Activated naive CD8-positive, alpha-beta T cell treated with anti-CD3 and anti-CD28 coated beads, Interleukin-2, amount 50 U/mL, for 16 hours (primary cell): ENCODE results near the gene RIPOR1.

Experiments used
- DNase-seq: peaks from one replicate; pipeline ENCODE4 v3.0.0-alpha.2; 2020; ENCODE audit warnings: low read depth, low spot score

RIPOR1 gene

DNA sequence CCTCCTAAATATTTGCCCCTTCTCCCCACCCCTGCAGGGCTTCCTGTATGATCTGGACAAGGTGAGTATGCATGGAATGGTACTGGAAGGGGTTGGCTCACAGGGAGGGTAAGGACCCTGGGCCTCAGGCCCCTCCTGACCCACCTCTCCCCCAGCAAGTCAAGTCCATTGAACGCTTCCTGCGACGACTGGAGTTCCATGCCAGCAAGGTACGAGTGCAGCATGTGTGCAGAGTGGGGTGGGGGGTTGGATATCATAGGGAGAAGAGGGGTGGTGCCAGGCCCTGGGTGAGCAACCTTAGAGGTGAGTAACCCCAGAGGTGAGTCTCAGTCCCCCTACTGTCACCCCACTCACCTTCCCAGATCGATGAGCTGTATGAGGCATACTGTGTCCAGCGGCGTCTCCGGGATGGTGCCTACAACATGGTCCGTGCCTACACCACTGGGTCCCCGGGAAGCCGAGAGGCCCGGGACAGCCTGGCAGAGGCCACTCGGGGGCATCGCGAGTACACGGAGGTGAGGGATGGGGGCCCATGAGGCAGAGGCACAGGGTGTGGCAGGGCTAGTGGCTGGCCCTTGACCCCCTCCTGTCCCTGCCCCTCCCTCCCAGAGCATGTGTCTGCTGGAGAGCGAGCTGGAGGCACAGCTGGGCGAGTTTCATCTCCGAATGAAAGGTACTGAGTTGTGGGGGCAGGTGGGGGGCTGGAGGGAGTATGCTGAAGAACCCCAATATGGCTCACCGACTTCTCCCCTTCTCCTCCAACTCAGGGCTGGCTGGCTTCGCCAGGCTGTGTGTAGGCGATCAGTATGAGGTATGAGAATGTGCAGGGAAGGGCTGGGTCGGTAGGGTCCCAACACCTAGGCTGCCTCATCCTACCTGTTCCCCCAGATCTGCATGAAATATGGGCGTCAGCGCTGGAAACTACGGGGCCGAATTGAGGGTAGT, 11.3 kb downstream of the RIPOR1 start:
- DNase-seq: no peak

DNA sequence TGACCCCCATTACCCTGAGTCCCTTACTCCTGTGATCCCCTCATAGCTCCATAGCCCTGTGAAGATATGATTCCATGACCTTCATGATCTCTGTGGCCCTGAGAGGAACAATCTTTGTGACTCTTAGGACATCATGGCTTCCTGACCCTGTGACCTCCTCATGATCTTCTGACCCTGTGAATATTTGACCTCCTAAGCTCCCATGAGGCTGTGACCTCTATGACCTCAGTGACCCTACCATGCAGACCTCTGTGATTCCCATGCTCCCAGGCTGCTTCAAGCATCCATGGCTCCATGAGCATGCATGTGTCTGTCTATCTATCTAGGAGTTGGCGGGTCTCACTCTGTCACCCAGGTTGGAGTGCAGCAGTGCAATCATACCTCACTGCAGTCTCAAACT, 12.1 kb downstream of the RIPOR1 start:
- no peak for DNase-seq

DNA sequence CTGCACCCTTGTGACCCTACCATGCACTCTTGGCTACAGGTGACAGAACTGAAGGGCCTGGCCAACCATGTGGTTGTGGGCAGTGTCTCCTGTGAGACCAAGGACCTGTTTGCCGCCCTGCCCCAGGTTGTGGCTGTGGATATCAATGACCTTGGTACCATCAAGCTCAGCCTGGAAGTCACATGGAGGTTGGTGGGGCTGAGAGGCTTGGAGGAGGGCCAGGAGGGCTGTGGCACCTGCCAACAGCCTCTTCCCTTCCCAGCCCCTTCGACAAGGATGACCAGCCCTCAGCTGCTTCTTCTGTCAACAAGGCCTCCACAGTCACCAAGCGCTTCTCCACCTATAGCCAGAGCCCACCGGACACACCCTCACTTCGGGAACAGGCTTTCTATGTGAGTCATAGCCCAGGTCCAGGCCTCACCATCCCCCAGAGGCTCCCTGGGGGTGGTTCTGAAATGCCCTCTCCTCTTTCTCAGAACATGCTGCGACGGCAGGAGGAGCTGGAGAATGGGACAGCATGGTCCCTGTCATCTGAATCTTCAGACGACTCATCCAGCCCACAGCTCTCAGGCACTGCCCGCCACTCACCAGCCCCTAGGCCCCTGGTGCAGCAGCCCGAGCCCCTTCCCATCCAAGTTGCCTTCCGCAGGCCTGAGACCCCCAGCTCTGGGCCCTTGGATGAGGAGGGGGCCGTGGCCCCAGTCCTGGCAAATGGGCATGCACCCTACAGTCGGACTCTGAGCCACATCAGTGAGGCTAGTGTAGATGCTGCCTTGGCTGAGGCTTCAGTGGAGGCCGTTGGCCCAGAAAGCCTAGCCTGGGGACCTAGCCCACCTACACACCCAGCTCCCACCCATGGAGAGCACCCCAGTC, 13.0 kb downstream of the RIPOR1 start:
- no peak for DNase-seq

DNA sequence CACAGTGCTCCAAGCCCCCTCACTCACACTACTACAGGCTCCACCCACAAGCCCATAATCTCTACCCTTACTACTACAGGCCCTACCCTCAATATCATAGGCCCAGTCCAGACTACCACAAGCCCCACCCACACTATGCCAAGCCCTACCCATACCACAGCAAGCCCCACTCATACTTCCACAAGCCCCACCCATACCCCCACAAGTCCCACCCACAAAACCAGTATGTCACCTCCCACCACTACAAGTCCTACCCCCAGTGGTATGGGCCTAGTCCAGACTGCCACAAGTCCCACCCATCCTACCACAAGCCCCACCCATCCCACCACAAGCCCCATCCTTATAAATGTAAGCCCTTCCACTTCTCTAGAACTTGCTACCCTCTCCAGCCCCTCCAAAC, 13.8 kb downstream of the RIPOR1 start:
- no peak for DNase-seq

DNA sequence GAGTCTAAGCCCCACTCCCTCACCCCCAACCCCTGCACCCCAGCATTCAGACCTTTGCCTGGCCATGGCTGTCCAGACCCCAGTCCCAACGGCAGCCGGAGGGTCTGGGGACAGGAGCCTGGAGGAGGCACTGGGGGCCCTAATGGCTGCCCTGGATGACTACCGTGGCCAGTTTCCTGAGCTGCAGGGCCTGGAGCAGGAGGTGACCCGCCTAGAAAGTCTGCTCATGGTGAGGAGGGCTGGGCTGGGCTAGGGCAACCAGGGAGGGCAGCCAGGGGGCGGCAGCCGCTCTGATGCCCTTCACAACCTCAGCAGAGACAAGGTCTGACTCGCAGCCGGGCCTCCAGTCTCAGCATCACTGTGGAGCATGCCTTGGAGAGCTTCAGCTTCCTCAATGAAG, 14.4 kb downstream of the RIPOR1 start:
- DNase-seq: no peak

DNA sequence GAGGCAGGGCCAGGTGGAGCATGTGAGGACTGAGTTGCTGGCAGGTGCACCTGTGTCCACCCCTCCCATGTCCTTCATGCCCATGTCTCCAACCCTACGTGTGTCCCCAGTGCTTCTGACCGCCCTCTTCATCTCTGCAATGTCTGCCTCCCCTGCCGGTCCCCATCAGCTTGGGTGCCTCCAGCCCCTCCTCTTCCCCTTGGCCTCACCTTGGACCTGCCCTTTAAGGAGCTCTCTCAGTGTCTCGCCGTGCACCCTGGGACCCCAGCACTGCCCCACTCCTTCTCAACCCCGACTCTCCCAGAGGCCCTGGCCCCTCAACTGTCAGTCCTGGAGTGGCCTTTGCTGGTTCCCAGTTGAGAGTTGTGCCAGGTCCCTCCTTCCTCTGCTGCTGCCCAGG, 15.0 kb downstream of the RIPOR1 start:
- no peak for DNase-seq

DNA sequence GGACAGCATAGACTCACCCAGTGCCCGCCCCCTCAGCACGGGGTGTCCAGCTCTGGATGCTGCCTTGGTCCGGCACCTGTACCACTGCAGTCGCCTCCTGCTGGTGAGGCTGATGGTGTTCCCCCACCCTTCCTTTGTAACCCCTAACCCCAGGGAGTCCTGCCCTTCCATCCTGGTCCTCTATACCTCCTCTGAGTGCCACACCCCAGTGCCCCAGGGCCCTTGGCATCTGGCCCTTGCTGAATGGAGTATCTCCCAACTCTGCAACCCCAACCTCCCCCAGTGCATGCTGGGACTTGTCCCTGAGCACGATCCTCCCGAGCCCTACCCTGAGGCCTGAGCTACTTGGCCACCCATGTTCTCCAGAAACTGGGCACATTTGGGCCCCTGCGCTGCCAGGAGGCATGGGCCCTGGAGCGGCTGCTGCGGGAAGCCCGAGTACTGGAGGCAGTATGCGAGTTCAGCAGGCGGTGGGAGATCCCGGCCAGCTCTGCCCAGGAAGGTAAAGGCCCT, 15.8 kb downstream of the RIPOR1 start:
- no peak for DNase-seq

DNA sequence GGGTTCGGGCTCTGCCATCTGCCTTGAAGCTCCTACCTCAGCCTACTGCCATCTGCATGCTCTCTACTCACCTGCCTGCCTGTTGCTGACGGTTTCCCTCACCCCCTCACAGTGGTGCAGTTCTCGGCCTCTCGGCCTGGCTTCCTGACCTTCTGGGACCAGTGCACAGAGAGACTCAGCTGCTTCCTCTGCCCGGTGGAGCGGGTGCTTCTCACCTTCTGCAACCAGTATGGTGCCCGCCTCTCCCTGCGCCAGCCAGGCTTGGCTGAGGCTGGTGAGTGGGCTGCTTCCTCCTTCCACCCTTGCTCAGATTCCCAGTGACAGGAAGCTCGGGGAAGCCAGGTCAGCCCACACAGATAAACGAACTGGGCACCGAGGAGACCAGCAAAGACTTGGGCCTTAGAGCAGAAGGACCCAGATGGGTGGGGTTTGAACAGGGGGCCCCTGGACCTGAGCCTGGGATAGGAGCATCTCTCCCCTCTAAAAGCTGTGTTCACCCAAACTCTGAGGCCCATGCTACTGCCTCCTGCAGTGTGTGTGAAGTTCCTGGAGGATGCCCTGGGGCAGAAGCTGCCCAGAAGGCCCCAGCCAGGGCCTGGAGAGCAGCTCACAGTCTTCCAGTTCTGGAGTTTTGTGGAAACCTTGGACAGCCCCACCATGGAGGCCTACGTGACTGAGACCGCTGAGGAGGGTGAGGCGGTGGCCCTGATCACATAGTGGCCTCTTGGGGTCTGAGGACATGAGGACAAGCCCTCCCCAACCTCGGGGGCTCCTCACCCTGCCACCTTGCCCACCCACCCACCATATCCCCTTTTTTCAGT, 16.4 kb downstream of the RIPOR1 start:
- no peak for DNase-seq

DNA sequence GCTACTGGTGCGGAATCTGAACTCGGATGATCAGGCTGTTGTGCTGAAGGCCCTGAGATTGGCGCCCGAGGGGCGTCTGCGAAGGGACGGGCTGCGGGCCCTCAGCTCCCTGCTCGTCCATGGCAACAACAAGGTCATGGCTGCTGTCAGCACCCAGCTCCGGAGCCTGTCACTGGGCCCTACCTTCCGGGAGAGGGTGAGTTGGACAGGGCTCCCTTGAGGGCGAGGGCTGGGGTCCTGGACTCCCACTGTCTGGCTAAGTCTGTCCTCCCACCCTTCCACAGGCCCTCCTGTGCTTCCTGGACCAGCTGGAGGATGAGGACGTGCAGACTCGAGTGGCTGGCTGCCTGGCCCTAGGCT, 17.0 kb downstream of the RIPOR1 start:
- DNase-seq: no peak

DNA sequence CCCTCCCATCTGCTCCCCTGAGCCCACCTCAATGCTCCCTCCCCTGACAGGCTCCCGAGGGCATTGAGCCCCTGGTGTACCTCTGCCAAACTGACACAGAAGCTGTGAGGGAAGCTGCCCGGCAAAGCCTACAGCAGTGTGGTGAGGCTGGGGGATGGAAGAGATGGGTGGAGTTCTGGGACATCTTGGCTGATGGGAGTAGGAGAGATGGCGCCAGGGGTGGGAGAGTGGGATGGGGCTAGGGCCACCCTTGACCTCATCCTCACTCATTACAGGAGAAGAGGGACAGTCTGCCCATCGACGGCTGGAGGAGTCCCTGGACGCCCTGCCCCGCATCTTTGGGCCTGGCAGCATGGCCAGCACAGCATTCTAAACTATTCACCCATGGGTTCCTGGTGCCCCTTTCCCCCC, 17.5 kb downstream of the RIPOR1 start:
- no peak for DNase-seq

DNA sequence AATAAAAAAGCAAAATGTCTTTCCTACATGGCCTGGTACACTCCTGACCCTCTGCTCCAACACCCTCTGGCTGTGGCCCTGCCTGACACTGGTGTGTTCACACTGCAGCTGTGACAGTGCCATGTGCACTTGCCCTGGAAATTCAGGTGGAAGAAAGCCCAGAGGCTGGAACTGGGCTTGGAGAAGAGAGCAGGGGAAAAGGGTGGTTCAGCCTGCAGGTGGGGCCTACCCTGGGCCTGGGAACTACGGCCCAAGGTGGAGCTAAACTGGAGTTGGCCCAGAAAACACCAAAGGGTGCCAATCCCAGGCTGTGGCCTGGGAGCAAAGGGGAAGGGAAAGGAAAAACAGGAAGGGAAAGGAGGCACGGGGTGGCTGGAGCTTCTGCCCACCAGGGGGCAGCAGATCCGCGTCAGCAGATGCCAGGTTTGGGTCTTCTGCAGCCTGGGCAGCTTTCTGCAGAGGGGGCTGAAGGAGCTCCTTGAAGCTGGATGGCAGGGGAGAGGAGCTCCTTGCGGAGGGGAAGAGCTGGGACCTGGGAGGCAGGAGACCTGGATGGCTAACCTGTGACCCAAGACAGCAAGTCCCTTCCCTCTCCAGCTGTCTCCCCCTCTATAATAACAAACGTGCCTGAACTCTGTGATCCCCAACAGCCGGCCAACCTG, 18.3 kb downstream of the RIPOR1 start:
- DNase-seq: peak; percentile 27

DNA sequence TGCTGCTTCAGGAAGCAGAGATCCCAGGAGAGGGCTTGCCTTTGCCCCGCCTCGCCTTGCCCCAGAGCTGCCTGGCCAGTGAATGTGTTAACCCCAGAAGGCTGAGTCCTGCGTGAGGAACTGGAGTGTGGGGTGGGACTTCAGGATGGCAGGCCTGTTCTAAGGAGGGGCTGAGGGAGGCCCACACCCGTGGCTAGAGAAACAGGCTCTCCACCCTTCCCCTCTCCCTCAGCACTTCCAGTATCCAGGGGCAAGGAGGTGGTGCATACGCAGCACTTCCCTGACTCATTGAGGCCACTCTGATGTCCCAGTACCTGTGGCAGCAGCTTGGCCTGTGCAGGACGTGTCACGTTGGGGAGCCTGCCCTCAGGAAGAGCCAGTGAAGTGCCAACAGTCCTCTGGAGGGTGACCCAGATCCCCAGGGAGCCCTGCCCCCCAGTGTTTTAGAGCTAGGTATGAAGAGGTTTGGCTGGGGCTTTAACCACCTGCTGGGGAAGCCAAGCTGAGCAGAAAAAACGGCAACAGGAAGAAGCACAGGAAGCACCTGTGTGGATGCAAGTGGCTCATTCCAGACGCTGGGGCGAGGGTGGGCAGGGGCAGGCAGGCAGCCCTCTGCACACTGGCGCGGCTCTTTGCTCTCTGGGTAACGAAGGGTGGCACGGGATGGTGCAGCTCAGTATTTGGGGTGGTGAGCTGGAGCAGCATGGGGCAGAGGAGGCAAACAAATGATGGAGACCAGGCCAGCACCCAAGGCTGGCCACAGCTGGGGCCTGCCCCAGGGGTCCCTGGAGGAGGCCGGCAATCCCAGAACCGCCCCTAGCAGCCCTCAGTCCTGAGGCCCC, 19.0 kb downstream of the RIPOR1 start:
- DNase-seq: no peak

DNA sequence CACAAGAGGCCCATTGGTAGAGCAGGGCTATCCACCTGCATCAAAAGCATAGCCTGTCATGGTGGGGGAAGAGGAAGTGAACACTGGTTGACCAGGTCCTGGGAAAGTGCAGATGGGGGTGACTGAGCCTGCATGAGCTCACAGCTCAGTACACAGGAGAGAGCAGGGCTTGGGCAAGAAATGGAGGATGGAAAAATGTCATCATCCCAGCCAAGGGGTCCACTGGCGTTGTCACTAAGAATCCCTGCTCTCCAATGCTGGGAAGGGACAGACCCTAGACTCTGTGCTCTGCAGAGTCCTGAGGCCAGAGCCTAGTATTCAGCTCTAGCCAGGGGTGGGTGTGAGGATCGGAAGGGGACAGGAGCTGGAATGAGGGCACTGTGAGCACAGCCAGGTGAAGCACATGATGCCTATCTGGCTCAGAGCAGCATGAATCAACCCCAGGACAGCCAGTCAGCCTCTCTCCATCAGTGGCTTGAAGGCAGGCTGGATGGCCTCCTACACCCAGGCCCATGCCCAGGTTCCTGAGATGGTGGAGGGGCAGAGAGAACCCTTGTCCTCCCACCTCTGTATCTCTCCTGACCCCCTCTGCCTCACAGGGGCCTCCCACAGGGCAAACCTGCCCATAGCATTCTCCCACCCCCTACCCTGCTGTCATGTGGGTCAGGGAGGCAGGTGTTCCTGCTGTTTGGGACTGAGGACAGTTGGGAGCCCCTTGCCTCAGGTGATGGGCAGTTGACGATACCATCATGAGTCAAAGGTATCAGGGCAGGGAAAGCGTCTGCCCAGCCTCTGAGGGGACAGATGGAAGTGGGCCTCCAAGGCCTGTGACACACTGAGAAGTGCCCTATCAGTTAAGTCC, 19.9 kb downstream of the RIPOR1 start:
- no peak for DNase-seq

DNA sequence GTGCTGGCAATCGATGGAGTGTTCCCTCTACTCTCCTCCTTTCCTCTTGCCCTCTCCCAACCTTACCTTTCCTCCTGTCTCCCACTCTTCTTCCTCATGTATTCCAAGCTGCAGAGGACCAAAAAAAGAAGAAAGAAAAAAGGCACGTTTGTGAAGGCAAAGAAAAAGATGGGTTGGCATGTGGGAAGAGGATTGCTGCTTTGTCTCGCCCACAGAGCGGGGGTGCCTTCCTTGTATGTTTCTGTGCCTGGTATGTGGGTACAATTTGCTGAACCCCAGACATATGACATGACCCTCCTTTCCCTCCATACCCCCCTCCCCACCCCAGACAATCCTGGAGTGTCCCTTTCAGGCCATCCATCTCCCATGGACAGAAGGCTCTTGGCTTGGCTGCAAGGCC, 20.6 kb downstream of the RIPOR1 start:
- no peak for DNase-seq

DNA sequence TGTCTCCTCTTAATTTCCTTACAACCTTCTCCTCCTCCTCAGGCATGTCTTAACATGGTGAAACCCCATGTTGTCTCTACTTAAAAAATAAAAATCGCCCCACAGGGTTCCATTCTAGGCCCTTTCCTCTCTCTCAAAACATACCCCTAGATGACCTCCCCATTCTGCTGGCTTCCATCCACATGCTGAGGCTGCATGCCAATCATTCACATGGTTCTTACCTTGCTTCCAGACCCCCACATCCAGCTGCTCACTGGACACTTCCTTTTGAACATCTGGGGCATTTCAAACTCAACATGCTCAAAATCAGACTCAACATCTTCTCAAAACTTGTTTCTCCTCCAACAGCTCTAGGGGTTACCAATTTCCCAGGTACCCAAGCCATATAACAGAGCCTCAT, 21.3 kb downstream of the RIPOR1 start:
- DNase-seq: no peak

DNA sequence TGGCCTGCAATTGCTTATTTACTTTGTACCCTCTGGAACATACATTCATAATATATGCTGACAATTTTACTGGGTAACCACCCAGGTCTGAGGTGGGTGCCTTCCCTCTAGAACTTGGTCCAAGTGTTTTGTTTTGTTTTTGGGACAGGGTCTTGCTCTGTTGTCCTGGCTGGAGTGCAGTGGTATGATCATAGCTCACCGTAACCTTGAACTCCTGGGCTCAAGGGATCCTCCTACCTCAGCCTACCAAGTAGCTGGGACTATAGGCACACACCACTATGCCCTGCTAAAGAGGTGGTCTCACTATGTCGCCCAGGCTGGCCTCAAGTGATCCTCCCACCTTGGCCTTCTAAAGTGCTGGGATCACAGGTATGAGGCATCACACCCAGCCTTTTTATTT, 22.5 kb downstream of the RIPOR1 start:
- no peak for DNase-seq

DNA sequence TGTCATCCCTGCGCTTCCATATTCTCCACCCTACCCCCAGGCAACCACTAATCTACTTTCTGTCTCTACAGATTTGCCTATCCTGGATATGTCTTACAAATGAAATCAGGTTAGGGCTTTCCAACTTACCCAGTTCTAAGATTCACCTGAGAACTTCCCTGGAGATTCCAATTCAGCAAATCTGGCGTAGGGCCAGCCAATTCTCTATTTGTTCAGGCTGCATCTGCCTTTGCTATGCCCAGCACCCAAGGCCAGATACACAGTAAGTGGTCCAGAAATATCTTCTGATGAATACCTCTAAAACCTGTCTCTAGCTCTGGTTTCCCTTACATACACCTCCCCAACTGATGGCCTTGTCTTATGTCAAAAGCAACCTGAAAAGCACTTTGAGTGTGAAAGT, 23.3 kb downstream of the RIPOR1 start:
- no peak for DNase-seq

DNA sequence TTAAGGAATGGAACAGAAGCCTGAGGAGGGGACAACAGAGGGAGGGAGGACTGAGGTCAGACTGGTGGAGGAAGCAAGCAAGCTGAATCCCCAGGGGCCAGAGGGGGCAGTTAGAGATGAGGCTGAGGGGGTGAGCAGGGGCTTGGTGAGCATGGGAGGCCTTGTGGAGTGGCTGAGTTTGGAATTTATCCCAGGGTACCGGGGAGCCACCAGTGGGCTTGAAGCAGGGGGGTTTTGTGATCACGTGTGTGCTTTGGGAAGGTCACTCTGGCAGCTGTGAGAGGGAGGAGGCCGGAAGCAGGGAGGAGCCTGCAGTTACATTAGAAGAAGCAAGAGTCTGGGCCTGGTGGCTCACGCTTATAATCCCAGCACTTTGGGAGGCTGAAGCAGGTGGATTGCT, 23.8 kb downstream of the RIPOR1 start:
- DNase-seq: no peak

DNA sequence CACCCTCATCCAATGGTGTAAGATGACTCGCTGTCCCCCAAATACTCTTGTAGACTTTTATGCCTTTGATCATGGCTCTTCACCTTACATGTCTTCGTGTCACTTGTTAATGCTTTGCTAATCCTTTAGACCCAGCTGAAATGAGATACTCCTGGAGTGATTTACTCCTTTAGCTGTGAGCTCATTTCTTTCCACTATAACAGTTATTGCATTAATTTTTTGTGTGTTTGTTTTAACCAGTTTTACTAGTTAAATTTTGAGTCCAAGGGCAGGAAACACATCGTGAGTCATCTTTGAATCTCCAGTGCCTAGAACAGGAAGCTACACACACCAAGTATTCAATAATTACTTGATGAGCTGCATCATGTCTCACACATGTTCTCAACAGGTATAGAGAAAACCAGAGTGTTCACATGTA, 27.2 kb downstream of the RIPOR1 start:
- no peak for DNase-seq
